Panc1 (cell line): ENCODE results near the gene MAPKAP1.

ENCODE experiments used
- CTCF ChIP-seq: fragments of 450-650 bp; IDR thresholded peaks from 2 replicates; pipeline ENCODE4 v1.5.1; 2017; ENCODE audit warnings: mild to moderate bottlenecking
- POLR2AphosphoS5 ChIP-seq: IDR thresholded peaks from 2 replicates; pipeline ENCODE4 v1.6.1; 2012; ENCODE audit warnings: mild to moderate bottlenecking, low read depth, low read length, moderate library complexity
- SIN3A ChIP-seq: IDR thresholded peaks from 2 replicates; pipeline ENCODE4 v1.6.1; 2012; ENCODE audit warnings: low read depth, mild to moderate bottlenecking, low read length, moderate library complexity, borderline replicate concordance; ENCODE audit not compliant: insufficient read depth

GRCh38 chr9:125660557-125660956, 46.5 kb downstream of the MAPKAP1 start:
- no peak for TF ChIP-seq CTCF
- no peak for TF ChIP-seq POLR2AphosphoS5
- no peak for TF ChIP-seq SIN3A
